ENCODE results near the gene CD300E.
"Not testable (repeated sequence)": the region's sequence is repeated elsewhere in the genome, so short reads cannot be mapped to it uniquely, and the experiment has no call there.

Gene CD300E

DNA sequence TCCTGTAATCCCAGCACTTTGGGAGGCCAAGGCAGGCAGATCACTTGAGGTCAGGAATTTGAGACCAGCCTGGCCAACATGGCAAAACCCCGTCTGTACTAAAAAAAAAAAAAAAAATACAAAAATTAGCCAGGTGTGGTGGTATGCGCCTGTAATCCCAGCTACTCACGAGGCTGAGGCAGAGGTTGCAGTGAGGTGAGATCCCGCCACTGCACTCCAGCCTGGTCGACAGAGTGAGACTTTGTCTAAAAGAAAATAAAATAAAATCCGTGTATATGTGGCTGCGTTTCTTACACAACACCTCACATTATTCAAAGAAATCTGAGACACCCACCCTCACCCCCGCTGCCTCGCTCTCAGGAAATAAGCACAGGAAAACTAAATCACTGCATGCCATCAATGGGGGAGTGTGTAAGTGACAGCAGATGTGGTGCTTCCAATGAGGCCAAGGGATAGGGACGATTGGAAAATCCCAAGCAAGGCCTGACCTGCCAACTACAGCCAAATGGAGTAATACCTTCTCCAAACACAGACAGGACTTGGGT, 13.1 kb upstream of the CD300E start:
- not testable (repeated sequence) for FAIRE-seq; DNase-seq (ENCODE audit: insufficient read length, low spot score)

DNA sequence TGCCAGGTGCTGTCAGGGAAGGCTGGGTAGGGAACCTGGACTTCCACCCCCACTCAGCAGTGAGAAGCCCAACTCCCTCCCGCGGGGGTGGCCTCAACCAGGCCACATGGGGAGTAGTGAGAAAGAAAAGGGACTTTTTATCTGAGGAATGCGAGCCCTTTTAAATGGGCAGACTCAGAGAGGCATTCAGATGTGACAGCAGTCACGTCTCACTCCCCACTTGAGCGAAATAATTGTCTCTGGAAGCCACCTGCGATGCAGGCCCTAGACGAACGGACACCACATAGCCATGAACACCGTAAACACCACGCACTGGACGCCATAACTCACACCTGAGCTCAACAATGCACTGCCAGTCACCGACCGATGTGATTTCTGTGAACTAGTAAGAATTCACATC, 11.9 kb upstream of the CD300E start:
- FAIRE-seq (no peak), DNase-seq (ENCODE audit: insufficient read length, low spot score) (no peak)

DNA sequence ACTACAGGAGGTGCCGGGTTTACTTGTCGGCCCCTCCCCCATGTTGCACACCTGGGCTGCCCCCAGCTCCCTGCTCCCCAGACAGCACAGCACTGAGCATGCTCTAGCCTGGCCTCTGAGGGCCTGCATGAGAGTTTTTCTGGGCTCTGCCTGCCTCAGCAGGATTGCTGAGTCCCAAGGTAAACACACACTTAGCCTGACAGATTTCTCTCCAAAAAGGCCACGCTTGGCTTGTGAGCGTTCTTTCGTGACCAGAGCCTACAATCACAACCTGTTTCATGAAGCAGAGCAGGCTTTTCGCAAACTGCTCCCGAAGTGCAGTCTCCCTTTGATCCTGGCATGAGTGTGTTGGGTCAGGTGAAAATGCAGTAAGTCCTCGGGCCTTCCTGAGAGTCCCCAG, 9.8 kb upstream of the CD300E start:
- no peak for DNase-seq (ENCODE audit: insufficient read length, low spot score)
- no peak for FAIRE-seq

DNA sequence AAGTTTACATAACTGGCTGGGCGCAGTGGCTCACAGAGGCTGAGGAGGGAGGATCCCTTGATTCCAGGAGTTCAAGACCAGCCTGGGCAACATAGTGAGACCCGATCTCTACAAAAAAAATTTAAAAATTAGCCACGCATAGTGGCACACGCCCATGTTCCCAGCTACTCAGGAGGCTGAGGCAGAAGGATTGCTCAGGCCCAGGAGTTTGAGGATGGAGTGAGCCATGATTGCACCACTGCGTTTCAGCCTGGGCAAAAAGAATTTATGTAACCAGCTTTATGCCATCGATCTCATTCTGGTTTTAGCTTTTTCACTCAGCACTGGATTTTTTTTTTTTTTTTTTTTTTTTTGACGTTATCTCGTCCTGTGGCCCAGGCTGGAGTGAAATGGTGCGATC, 9.1 kb upstream of the CD300E start:
- FAIRE-seq (no peak), DNase-seq (ENCODE audit: insufficient read length, low spot score) (no peak)

DNA sequence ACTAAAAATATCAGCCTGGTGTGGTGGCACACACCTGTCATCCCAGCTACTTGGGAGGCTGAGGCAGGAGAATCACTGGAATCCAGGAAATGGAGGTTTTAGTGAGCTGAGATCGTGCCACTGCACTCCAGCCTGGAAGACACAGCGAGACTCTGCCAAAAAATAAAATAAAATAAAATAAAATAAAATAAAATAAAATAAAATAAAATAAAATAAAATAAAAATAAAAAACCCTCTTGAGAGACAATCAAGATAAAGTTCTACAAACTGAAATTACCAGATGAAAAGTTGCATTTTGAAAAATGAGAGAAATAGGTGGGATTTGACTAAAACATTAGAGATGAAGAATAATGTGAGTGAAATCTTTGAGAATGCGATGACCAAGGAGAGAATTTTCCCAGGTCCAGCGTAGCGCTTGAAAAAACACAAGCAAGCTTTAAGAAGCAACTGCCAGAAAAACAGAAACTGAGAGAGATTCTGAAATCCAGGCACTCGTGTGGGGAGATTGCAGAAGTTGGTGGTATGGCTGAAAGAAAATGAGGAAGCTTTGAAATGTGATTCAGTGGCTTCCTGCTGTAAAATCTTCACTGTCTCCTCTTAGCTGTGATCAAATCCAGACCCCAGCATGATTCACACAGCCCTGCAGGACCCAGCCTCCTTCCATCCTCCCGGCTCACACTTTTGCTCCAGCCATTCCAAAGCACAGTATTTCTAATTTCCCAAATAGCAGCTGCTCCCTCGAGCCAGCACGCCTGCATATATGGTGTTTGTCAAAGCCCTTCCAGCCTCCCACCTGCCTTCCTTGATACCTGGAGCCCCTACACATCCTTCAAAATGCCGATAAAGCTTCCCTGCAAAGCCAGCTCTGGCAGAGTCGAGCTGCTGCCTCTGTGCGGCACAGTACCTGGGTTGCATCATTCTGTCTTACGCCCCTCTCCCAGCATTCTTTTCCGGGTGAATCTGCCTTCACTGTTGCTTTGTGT, 8.2 kb upstream of the CD300E start:
- FAIRE-seq = no peak
- DNase-seq (ENCODE audit: insufficient read length, low spot score) = no peak

DNA sequence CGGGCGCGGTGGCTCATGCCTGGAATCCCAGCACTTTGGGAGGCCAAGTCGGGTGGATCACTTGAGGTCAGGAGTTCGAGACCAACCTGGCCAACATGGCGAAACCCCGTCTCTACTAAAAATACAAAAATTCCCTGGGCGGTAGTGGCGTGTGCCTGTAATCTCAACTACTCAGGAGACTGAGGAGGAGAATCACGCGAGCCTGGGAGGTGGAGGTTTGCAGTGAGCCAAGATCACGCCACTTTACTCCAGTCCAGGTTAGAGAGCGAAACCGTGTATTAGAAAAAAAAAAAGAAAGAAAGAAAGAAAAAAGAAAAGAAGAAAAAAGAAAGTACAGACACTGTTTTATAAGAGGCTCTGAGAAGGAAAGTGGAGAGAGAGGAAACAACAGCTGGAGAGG, 6.7 kb upstream of the CD300E start:
- not testable (repeated sequence) for DNase-seq (ENCODE audit: insufficient read length, low spot score); FAIRE-seq

DNA sequence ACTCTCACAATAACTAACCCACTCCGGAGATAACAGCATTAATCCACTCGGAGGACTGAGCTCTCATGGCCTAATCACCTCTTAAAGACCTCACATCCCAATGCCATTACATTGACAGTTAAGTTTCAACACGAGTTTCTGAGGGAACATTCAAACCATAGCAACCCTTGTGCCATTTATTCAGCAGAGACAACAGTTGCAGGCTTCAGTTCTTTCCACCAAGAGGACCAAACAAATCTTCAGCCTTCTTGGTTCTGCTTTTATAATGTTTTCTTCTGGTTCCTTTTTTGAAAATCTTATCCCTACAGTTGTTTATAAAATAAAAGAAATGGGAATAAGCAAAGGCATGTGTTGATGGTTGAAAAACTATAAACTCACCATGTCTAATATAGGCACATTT, 2.1 kb upstream of the CD300E start:
- FAIRE-seq (no peak), DNase-seq (ENCODE audit: insufficient read length, low spot score) (no peak)

DNA sequence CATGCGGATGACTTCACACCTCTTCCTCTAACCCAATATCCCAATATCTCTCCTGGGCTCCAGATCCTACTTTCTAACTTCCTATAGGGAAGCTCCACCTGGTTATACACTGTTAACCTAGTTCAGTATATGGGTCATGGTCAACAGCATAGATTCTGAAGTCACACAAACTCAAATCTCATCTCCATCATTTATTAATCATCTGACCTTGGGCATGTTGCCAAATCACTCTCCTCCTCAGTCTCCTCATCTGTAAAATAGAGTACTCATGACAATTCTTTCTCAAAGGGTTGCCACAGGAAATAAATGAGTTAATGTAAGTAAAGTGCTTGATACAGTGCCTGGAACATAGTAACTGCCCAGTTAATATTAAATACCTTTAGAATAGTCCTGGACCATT, 593 bp upstream of the CD300E start:
- no peak for FAIRE-seq
- DNase-seq (ENCODE audit: insufficient read length, low spot score) = no peak

DNA sequence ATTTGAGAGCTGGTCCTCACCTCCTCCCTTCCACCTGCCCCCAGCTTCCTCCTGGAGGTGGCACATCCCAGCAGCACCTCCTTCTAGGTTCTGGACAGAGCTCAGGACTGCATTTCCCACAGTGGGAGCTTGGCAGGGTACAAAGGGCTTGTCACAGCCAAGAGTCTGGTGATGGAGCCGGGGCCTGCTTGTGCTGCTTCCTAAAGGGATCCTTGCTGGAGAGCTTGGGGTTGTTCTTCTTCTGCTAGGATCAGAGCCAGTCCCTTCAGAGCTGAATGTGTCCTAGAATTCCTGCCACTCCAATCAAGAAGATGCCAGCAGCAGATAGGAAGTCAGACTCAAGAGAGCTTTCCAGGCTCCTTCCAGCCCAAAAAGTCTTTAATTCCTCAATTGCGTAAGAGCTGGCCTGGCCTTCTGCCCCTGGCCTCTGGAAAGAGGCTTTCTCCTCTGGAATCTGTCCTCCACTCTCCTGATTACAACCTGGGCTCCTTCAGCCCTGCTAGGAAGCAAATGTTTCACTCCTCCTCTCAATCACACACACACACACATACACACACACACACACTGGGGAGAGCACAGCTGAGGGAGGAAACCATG, 4.4 kb downstream of the CD300E start:
- FAIRE-seq (no peak), DNase-seq (ENCODE audit: insufficient read length, low spot score) (no peak)

DNA sequence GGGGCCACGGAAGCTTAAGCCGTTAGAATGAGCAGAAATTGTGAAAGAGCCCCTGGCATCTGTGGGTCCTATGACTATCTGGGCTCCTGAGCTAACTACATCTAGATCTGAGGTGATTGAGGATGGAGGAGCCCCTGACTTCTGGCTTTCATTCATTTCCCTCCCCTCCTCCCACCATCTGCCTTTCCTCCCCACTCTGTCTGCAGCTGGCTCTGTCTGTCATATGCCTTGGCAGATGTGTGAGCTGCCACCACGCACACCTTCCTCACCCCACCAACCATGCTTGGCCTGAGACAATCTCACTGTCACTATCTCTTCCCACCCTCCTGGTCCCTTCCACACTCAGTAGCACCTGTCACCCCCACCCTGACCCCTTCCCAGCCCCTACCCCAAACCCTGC, 5.1 kb downstream of the CD300E start:
- FAIRE-seq = no peak
- no peak for DNase-seq (ENCODE audit: insufficient read length, low spot score)

DNA sequence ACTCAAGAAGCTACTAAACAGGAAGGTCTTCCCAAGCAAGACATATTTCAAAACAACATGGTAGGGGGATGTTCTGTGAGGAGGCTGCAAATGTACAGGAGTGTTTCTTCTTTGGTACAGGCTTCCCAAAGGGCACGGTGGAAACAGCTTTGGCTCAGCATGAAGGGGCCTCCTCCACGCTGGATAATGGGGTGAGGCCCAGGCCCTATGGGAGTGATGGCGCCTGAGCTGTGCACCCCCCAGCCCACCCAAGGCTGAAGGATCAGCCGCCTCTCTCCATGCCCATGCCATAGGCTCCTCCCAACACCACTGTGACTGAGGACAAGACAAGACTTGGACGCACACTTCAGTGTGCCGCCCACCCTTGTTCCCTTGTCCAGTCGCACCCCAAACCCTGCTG, 6.8 kb downstream of the CD300E start:
- no peak for FAIRE-seq
- DNase-seq (ENCODE audit: insufficient read length, low spot score) = no peak

DNA sequence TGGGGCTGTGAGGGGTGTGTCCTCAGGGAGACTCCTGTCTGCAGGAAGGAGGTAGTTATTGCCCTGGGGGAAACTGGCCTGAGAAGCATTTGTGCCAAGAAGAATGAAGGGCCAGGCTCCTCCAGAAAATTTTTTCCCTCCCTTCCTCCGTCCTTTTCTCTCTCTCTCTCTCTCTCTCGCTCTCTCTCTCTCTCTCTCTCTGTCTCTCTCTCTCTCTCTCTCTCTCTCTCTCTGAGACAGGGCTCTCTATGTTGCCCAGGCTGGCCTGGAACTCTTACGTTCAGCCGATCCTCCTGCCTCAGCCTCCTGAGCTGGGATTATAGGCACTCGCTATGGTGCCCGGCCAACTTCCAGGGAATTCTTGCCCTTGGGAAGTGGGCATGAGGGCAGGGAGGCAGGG, 11.5 kb downstream of the CD300E start:
- no peak for FAIRE-seq
- DNase-seq (ENCODE audit: insufficient read length, low spot score) = no peak

DNA sequence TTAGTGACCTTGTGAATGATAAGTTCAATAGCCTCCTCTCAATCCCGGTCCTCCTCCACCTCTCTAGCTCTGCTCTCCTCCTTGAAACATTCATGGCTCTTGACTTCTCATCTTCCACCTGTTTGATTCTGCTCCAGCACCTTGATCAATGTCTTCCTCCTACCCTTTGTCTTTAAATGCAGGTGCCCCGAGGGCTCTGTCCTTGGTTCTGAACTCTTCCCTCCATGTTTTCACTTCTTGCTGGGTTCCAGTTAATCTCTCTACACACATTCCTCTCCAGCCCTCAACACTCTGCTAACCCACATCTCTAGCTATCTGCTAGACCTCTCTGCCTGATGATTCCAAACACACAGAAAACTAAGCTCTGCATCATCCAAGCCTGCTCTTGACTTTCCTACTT, 13.4 kb downstream of the CD300E start:
- FAIRE-seq (no peak), DNase-seq (ENCODE audit: insufficient read length, low spot score) (no peak)

DNA sequence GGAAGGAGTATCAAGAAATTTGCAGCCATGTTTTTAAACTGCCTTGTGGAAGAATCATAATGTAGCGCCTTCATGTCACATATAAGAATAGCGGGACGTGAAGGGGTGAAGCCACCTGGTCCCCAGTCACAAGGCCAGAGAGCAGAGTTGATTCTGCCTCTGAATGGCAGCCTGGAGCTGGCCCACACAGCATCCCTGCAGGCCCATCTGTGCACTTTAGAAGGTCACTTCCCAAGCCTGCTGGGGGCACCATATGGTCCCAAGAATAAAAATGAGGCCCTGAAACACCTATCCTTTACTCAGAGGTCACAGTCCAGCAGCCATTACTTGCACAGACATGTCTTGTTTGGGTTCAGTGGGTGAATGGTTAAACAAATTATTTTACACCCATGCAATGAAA, 15.0 kb downstream of the CD300E start:
- no peak for DNase-seq (ENCODE audit: insufficient read length, low spot score)
- FAIRE-seq = no peak

DNA sequence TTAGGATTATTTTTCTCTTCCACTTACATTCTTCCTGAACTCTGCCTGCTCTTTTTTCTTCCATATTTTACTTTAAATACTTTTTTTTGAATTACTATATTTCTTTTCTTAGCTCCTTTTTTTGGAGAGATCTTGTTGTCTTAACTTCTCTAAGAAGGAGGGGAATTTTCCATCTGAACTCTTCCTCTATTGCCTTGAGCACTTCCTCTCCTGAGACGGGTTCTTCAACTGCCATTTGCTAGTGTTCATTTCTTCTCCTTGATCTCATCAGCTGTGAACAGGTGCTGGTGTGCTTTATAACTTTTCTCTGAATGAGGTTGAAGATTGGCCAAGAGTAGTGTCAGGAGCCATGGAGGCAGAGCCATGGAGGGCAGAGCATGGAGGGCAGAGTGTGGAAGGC, 16.3 kb downstream of the CD300E start:
- FAIRE-seq = no peak
- DNase-seq (ENCODE audit: insufficient read length, low spot score) = no peak

DNA sequence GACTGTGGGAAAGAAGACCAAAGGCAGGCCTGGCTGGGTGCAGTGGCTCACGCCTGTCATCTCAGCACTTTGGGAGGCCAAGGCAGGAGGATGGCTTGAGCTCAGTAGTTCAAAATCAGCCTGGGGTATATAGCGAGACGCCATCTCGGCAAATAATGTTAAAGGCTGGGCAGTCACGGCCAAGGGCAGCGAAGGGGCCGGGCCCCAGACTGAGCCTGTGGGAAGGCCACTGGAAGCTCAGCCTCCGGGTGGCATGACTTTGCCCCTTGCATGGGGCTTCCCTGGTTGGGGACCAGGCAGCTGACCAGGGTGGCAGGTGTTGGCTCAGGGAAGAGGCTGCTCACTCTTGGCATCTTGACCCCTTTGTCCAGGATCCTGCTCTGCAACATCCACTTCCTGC, 17.5 kb downstream of the CD300E start:
- no peak for FAIRE-seq
- DNase-seq (ENCODE audit: insufficient read length, low spot score) = no peak

DNA sequence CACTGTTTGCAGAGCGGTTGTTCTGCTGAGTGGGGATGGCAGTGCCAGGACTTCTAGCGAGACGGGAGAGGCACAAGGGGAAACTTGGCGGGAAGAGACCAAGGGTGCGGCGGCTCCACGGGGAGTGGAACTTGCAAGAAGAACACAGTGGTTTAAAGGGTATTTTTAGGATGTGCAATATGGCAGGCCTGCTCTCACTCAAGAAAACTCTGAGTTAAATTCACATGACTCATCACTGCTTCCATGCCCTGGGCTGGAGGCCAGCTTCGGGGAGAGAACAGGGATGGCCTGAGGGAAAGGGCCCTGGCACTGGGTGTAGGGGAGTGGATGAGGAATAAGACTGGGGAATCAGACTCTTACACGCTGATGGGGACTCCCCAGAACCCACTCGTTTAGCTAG, 18.2 kb downstream of the CD300E start:
- FAIRE-seq = no peak
- DNase-seq (ENCODE audit: insufficient read length, low spot score) = no peak

DNA sequence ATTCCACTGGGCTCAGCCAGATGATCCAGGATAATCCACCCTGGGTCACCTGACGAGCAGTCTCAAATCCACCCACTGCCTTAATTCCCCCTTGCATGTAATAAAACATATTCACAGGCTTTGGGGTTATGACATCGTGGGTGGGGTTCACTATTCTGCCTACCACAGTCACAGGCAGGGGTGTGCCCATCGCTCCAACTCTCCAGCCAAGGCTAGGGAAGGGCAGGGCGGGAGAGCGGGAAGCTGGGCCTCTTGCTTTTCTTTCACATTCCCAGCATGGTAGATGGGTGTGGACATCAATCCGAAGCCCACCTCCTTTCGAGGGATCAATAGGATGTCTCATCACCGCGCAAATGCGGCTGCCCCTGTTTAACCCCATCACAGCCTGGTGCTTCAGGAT, 18.8 kb downstream of the CD300E start:
- DNase-seq (ENCODE audit: insufficient read length, low spot score) = no peak
- FAIRE-seq = no peak

DNA sequence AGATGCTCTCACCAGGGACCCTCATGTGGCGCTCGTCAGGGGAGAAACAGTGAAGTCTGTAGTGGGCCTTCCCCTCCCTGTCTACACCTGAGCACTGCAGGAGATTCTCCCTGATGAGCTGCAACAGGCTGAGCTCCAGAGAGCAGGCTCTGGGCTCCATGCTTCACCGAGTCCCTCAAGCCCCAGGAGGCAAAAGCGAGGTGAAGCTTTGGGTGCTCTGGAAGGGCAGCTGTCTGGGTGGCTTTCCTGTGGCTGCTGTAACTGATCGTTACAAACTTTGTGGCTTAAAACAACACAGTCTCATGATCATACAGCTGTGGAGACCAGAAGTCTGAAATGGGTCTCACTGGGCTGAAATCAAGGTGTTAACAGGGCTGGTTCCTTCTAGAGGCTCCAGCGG, 19.3 kb downstream of the CD300E start:
- DNase-seq (ENCODE audit: insufficient read length, low spot score) (no peak), FAIRE-seq (no peak)

DNA sequence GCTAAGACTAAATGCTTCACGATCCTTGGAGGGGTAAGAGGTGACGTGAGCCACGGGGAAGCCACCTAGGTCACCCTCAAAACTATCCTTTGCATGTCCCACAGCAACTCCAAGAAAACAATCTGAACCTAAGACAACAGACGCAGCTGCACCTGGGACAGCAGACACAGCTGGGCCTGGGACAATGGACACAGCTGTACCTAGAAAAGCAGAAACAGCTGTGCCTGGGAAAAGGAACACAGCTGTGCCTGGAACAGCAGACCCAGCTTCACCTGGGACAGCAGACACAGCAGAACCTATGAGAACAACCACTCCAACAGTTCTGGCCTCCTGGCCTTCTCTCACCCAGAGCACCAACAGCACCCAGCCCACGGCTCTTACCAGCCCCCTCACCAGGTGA, 19.8 kb downstream of the CD300E start:
- DNase-seq (ENCODE audit: insufficient read length, low spot score) (no peak), FAIRE-seq (no peak)

DNA sequence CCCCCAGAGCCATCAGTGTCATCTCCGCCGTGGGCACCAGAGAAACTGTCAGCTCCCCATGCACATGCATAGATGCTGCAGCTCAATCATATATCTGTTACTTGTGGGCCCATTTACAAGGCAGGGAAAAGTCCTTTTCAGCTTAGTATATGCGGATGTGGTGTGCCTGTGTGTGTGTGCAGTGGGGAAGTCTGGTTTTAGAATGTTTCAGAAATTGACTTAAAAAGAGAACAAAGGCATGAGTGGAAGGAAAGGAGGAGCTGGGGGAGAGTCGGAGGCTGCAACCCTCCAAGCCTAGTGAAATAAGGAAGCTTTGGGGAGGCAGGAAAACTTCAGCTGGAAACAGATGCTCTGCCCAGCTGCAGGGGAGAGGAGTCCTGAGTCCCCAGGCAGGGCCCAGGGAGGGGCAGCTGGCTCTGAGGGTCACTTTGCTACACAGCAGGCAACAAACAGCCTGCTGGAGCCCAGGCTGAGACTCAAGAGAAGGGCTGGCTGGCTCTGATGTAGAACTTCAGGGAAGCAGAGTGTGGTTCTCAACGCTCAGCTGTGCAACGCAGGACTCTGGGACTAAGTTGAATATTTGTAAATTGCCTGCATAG, 20.4 kb downstream of the CD300E start:
- DNase-seq (ENCODE audit: insufficient read length, low spot score) (no peak), FAIRE-seq (no peak)
